PC-9 (cell line): Measurements from ENCODE around the gene ARMC12. TPM values are rescaled to one million over a fixed set of nuclear protein-coding genes. Genes with fewer than 3 reads are reported as not detected.

ENCODE experiments used
- BruUV-seq: library from RNA; stranded (reverse); fragments of 400-500 nt; replicated peaks from 2 replicates; lab custom pipeline; 2021; lab: Mats Ljungman, UMichigan
- CTCF ChIA-PET: fragments of 300-600 bp; sonication (Branson Sonifier 250); formaldehyde crosslinking; loops from one replicate; lab custom pipeline; 2022; ENCODE audit warnings: antibody characterized with exemption; lab: Charles Lee
- POLR2A ChIA-PET: fragments of 300-600 bp; sonication (Branson Sonifier 250); formaldehyde crosslinking; loops from one replicate; lab custom pipeline; 2022; ENCODE audit warnings: antibody characterized with exemption; ENCODE audit not compliant: unreplicated experiment; lab: Charles Lee
- DNase-seq, 2 experiments: peaks; one replicate each; pipeline versions ENCODE4 v3.0.0 to v3.0.0-alpha.2; 2015 to 2022; ENCODE audit warnings: mixed read lengths in 1 of 2
- H2AFZ ChIP-seq: fragments of 200-600 bp; sonication (generic); 2 replicates; pipeline ENCODE4 v1.8.1; 2017; ENCODE audit warnings: antibody characterized with exemption
- H3F3A ChIP-seq: fragments of 200-600 bp; sonication (generic); 2 replicates; pipeline ENCODE4 v1.8.1; 2017; ENCODE audit warnings: antibody characterized with exemption, mild to moderate bottlenecking, low read depth; ENCODE audit not compliant: insufficient read depth
- H3K27ac ChIP-seq: fragments of 200-600 bp; sonication (generic); 2 replicates; pipeline ENCODE4 v1.6.1; 2016; ENCODE audit warnings: mixed run types
- H3K27me3 ChIP-seq: fragments of 200-600 bp; sonication (generic); 2 replicates; pipeline ENCODE4 v1.6.1; 2016; ENCODE audit warnings: low read depth, mixed run types; ENCODE audit not compliant: insufficient read depth
- H3K36me3 ChIP-seq: fragments of 200-600 bp; sonication (generic); 2 replicates; pipeline ENCODE4 v1.6.1; 2016; ENCODE audit warnings: low read depth, mixed run types
- H3K4me1 ChIP-seq: fragments of 200-600 bp; sonication (generic); replicated peaks from 2 replicates; pipeline ENCODE4 v1.6.1; 2016; ENCODE audit warnings: mixed run types; ENCODE audit not compliant: insufficient read depth
- H3K4me2 ChIP-seq: fragments of 200-600 bp; sonication (generic); 2 replicates; pipeline ENCODE4 v1.6.1; 2017; ENCODE audit warnings: mixed run types
- H3K4me3 ChIP-seq: fragments of 200-600 bp; sonication (generic); 2 replicates; pipeline ENCODE4 v1.6.1; 2016; ENCODE audit warnings: mixed run types
- H3K79me2 ChIP-seq: fragments of 200-600 bp; sonication (generic); 2 replicates; pipeline ENCODE4 v1.6.1; 2017; ENCODE audit warnings: low read depth, mixed run types
- H3K9me2 ChIP-seq: fragments of 200-600 bp; sonication (generic); 2 replicates; pipeline ENCODE4 v1.8.1; 2017; ENCODE audit warnings: mild to moderate bottlenecking; ENCODE audit not compliant: insufficient read depth
- H3K9me3 ChIP-seq: fragments of 200-600 bp; sonication (generic); 2 replicates; pipeline ENCODE4 v1.8.1; 2016; ENCODE audit warnings: low read depth; ENCODE audit not compliant: insufficient read depth
- H4K20me1 ChIP-seq: fragments of 200-600 bp; sonication (generic); 2 replicates; pipeline ENCODE4 v1.8.1; 2017; ENCODE audit not compliant: insufficient read depth
- EZH2 ChIP-seq: fragments of 200-600 bp; sonication (generic); IDR thresholded peaks from 2 replicates; pipeline ENCODE4 v1.8.0; 2017; ENCODE audit warnings: antibody characterized with exemption, low read depth
- intact Hi-C: fragments of 100-400 bp; cut with micrococcal nuclease; formaldehyde crosslinking; loops from one replicate; pipeline ENCODE4 v1.10.0; 2022; ENCODE audit not compliant: unreplicated experiment
- total RNA-seq: library from RNA; stranded (reverse); gene quantifications from 2 replicates; pipeline ENCODE4 v1.2.3, GENCODE V29; 2021
- TF ChIP-seq, protein P1 (sequence below): fragments of 200-600 bp; sonication (generic); conservative IDR thresholded peaks from 2 replicates; pipeline ENCODE4 v1.6.1; 2017; ENCODE audit warnings: mixed run types, antibody characterized with exemption, mild to moderate bottlenecking, moderate library complexity

ARMC12 gene
- total RNA-seq, 1 experiment from 2014 or later: 0.57 TPM

DNA sequence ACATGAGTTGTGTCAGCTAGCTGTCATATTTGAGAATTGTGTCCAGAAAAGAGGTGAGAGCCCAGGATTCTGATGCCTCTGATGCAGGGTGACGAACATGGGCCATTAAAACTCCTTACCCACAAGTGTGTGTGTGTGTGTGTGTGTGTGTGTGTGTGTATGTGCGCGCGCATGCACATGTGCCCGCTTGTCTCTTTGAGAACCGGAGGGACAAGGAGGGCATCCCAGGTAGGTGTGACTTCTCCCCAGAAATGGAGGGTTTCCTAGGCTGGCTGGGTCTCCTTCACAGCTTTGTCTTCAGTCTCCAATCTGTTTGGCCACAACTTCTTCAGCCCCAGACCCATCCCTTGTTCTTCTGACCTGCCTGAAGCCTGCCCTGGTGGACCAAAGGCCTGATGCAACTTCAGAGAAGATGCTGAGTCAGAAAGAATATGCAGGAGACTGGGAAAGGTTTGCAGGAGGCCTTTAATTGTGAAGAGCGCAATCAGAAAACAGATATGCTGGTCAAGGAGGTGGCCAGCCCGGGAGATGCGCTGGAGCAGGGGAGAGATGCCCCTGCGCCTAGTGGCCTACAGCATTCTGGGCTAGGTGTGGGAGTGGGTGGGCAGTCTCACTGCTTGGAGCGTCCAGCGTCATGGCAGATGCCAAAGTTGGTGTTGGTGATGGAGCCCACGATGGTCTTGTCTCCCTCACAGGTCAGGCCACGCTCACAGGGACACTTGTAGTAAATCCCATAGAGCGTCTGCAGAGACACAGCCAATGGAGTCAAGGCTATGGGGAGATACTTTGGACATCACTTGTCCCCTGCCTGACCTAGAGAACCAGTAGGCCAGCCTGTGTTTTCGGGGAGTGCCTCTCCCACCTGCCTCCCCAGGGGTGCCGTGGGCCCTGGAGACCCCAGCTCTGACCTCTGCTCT is 58.0 kb downstream of the ARMC12 start:
- H3K27me3 ChIP-seq: no peaks in the 10 kb centered on the region
- no peaks in the 10 kb centered on the region for H4K20me1 ChIP-seq
- H3K4me1 ChIP-seq: no peaks in the 10 kb centered on the region
- no peak overlapping the region for H3K4me3 ChIP-seq
- H3K79me2 ChIP-seq: no peaks in the 10 kb centered on the region
- H3K9me3 ChIP-seq: no peaks in the 10 kb centered on the region
- ChIA-PET CTCF (no interaction called here), POLR2A (no interaction called here)
- no peaks in the 10 kb centered on the region for H3K36me3 ChIP-seq
- intact Hi-C loops: no loop called here
- no peaks in the 10 kb centered on the region for H3K9me2 ChIP-seq
- H3F3A ChIP-seq: no peaks in the 10 kb centered on the region
- H2AFZ ChIP-seq: no peak overlapping the region
- no peak overlapping the region for H3K4me2 ChIP-seq
- no TSS peak for BruUV-seq
- no peak for DNase-seq
- H3K27ac ChIP-seq: no peak overlapping the region
- TF ChIP-seq, protein P1, sequence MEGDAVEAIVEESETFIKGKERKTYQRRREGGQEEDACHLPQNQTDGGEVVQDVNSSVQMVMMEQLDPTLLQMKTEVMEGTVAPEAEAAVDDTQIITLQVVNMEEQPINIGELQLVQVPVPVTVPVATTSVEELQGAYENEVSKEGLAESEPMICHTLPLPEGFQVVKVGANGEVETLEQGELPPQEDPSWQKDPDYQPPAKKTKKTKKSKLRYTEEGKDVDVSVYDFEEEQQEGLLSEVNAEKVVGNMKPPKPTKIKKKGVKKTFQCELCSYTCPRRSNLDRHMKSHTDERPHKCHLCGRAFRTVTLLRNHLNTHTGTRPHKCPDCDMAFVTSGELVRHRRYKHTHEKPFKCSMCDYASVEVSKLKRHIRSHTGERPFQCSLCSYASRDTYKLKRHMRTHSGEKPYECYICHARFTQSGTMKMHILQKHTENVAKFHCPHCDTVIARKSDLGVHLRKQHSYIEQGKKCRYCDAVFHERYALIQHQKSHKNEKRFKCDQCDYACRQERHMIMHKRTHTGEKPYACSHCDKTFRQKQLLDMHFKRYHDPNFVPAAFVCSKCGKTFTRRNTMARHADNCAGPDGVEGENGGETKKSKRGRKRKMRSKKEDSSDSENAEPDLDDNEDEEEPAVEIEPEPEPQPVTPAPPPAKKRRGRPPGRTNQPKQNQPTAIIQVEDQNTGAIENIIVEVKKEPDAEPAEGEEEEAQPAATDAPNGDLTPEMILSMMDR: no peak
- TF ChIP-seq EZH2: no peak

DNA sequence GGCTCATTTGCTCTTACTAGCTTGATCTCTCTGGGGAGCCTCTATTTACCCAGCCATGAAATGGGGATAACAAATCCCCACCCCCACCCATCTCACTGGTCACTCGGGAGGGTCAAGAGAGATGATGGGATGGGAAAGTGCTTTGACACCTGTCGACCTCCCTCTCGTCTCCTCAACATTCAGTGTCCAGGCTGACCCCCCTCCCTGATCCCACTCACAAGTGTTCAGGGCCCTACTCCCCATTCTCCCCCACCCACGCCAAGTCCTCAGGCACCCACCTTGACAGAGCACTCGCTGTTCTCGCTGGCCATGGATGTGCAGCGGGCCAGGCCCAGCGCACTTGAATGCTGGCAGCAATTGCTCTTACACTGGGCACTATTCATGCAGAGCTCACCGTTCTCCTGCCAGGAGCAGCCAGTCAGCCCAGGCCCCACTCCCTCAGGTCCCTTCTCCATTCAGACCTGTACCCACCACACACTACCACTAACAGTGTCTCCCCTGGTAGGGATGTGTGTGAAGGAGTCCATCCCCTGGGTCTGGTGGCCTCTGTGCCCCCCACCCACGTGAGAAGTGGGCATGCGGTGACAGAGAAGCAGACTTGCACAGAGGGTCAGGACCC is 58.7 kb downstream of the ARMC12 start:
- DNase-seq: no peak
- TF ChIP-seq, protein P1: no peak
- no peak for TF ChIP-seq EZH2
- no peak overlapping the region for H3K4me2 ChIP-seq
- no peaks in the 10 kb centered on the region for H4K20me1 ChIP-seq
- BruUV-seq: no TSS peak
- H2AFZ ChIP-seq: no peak overlapping the region
- ChIA-PET CTCF (no interaction called here), POLR2A (no interaction called here)
- no peaks in the 10 kb centered on the region for H3K9me2 ChIP-seq
- H3K9me3 ChIP-seq: no peaks in the 10 kb centered on the region
- no peak overlapping the region for H3K27ac ChIP-seq
- H3K79me2 ChIP-seq: no peaks in the 10 kb centered on the region
- H3K27me3 ChIP-seq: no peaks in the 10 kb centered on the region
- no peaks in the 10 kb centered on the region for H3K4me1 ChIP-seq
- H3F3A ChIP-seq: no peaks in the 10 kb centered on the region
- intact Hi-C loops: no loop called here
- H3K4me3 ChIP-seq: no peak overlapping the region
- H3K36me3 ChIP-seq: no peaks in the 10 kb centered on the region

DNA sequence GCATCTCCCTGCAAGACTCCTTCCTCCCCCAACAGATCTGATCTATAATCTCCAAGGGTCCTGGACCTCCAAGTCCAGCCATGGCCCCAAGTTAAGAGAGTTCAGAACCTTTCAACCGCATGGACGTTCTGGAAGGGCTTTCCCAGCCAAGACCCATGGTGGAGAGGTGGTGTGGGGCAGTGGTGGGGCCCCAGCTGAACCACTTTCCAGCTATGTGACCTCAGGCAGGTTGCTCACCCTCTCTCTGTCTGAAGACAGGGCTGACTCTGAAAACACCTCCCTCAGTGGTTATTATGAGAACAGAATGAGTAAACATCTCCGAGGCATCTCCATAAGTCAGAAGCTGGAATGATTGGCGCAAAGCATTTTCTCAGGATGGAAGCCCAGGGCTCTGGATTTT is 59.4 kb downstream of the ARMC12 start:
- TF ChIP-seq EZH2: no peak
- TF ChIP-seq, protein P1: no peak
- H3K4me3 ChIP-seq: no peak overlapping the region
- H4K20me1 ChIP-seq: no peaks in the 10 kb centered on the region
- H3K9me2 ChIP-seq: no peaks in the 10 kb centered on the region
- H3K36me3 ChIP-seq: no peaks in the 10 kb centered on the region
- no peaks in the 10 kb centered on the region for H3K4me1 ChIP-seq
- no peaks in the 10 kb centered on the region for H3K9me3 ChIP-seq
- no peaks in the 10 kb centered on the region for H3K27me3 ChIP-seq
- intact Hi-C loops: no loop called here
- CTCF ChIA-PET: no interaction called here
- no peak overlapping the region for H3K4me2 ChIP-seq
- no peaks in the 10 kb centered on the region for H3K79me2 ChIP-seq
- H2AFZ ChIP-seq: no peak overlapping the region
- DNase-seq: no peak
- POLR2A ChIA-PET: no interaction called here
- BruUV-seq: no TSS peak
- H3F3A ChIP-seq: no peaks in the 10 kb centered on the region
- no peak overlapping the region for H3K27ac ChIP-seq
